ENCODE data around the gene ZNF789.
"Not testable (repeated sequence)": the region's sequence is repeated elsewhere in the genome, so short reads cannot be mapped to it uniquely, and the experiment has no call there.

The ZNF789 gene

DNA sequence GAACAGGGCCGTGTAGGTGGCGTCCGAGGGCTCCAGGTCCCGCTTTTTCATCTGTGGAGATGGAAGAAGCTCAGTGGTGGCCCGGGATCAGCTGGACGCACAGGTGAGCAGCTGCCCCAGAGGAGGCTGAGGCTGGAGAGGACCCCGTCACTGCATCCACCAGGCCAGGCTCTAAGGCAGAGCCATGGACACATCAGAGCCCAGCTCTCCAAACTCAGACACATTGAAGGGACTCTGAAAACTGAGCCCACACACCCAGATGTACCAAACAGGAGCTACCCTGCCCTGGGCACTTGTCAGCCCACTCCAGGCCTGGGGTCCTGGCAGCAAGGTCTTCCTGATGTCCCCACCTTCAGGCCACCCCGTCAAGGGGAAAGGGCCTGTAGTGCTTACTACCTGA is 42.9 kb upstream of the ZNF789 start:
- peaks cover 18% of the 10 kb centered on the region; the same call in 1 of the 2 replicates for H3K36me3 ChIP-seq (ENCODE audit: insufficient read depth, low read length)

DNA sequence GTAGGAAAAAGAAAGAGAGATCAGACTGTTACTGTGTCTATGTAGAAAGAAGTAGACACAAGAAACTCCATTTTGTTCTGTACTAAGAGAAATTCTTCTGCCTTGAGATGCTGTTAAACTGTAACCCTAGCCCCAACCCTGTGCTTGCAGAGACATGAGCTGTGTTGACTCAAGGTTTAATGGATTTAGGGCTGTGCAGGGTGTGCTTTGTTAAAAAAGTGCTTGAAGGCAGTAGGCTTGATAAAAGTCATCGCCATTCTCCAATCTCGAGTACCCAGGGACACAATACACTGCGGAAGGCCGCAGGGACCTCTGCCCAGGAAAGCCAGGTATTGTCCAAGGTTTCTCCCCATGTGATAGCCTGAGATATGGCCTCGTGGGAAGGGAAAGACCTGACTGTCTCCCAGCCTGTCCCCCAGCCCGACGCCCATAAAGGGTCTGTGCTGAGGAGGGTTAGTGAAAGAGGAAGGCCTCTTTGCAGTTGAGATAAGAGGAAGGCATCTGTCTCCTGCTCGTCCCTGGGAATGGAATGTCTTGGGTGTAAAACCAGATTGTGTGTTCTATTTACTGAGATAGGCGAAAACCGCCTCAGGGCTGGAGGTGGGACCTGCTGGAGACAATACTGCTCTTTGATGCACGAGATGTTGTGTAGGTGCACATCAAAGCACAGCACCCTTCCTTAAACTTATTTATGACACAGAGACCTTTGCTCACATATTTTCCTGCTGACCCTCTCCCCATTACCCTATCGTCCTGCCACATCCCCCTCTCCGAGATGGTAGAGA is 40.7 kb upstream of the ZNF789 start:
- not testable (repeated sequence) for H3K9ac ChIP-seq (ENCODE audit: low read depth, low read length, poor library complexity, severe bottlenecking); H4K20me1 ChIP-seq (ENCODE audit: insufficient read depth, low read length, poor library complexity, severe bottlenecking); H3F3A ChIP-seq (ENCODE audit: low read depth); H3K27me3 ChIP-seq (ENCODE audit: insufficient read depth, low read length, poor library complexity, severe bottlenecking); H3K9me2 ChIP-seq (replicated peaks; ENCODE audit: low read depth, low read length); H3K4me3 ChIP-seq (ENCODE audit: low read length, poor library complexity, severe bottlenecking); H2AFZ ChIP-seq (ENCODE audit: low read length); H3K9me3 ChIP-seq (ENCODE audit: insufficient read depth, low read depth, low read length); H3K4me1 ChIP-seq (ENCODE audit: insufficient read depth, low read length, poor library complexity, severe bottlenecking); H3K4me2 ChIP-seq (ENCODE audit: low read depth, low read length, poor library complexity, severe bottlenecking)
- Histone ChIP-seq H3K79me2 (ENCODE audit: insufficient read depth, low read length) (peaks cover 16% of the 10 kb centered on the region), H3K36me3 (ENCODE audit: insufficient read depth, low read length) (peaks cover 16% of the 10 kb centered on the region; the same call in 1 of the 2 replicates)

More for the DNA sequence above, 42.9 kb upstream of the ZNF789 start:
- Histone ChIP-seq H3K27me3 (ENCODE audit: insufficient read depth, low read length, poor library complexity, severe bottlenecking) (no peaks in the 10 kb centered on the region), H3K4me1 (ENCODE audit: insufficient read depth, low read length, poor library complexity, severe bottlenecking) (no peaks in the 10 kb centered on the region), H3K4me2 (ENCODE audit: low read depth, low read length, poor library complexity, severe bottlenecking) (no peak overlapping the region), H3K79me2 (ENCODE audit: insufficient read depth, low read length) (peaks cover 1% of the 10 kb centered on the region; the same call in 1 of the 2 replicates), H3F3A (ENCODE audit: low read depth) (no peaks in the 10 kb centered on the region), H3K9me3 (ENCODE audit: insufficient read depth, low read depth, low read length) (no peaks in the 10 kb centered on the region), H3K9me2 (replicated peaks; ENCODE audit: low read depth, low read length) (no peaks in the 10 kb centered on the region), H3K4me3 (ENCODE audit: low read length, poor library complexity, severe bottlenecking) (no peak overlapping the region), H3K9ac (ENCODE audit: low read depth, low read length, poor library complexity, severe bottlenecking) (no peak overlapping the region), H4K20me1 (ENCODE audit: insufficient read depth, low read length, poor library complexity, severe bottlenecking) (no peaks in the 10 kb centered on the region), H2AFZ (ENCODE audit: low read length) (no peak overlapping the region)
- TF ChIP-seq, protein P1, sequence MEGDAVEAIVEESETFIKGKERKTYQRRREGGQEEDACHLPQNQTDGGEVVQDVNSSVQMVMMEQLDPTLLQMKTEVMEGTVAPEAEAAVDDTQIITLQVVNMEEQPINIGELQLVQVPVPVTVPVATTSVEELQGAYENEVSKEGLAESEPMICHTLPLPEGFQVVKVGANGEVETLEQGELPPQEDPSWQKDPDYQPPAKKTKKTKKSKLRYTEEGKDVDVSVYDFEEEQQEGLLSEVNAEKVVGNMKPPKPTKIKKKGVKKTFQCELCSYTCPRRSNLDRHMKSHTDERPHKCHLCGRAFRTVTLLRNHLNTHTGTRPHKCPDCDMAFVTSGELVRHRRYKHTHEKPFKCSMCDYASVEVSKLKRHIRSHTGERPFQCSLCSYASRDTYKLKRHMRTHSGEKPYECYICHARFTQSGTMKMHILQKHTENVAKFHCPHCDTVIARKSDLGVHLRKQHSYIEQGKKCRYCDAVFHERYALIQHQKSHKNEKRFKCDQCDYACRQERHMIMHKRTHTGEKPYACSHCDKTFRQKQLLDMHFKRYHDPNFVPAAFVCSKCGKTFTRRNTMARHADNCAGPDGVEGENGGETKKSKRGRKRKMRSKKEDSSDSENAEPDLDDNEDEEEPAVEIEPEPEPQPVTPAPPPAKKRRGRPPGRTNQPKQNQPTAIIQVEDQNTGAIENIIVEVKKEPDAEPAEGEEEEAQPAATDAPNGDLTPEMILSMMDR (conservative IDR thresholded peaks at IDR 0.05; ENCODE audit: low read length) = no peak
- TF ChIP-seq EZH2phosphoT487 (IDR thresholded peaks at IDR 0.05; ENCODE audit: borderline replicate concordance) = no peak

DNA sequence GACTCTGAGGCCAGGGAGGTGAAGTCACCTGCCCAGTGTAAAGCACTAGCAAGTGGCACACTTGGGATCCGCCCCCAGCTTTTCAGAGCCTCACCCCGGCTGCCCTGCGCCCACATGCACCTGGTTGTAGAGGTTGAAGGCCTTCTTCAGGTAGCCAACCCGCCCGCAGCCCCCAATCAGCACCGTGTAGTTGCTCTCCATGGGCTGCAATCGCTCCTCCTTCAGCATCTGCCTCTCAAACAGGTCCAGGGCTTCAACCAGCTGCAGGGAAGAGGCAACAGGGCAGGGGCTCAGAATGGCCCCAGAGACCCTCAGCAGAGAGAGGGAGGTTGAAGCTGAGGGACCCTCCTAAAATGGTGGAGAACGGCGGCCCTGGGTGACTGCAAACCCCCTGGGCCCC is 39.5 kb upstream of the ZNF789 start:
- no peaks in the 10 kb centered on the region for H3K9me2 ChIP-seq (replicated peaks; ENCODE audit: low read depth, low read length)
- peaks cover 12% of the 10 kb centered on the region for H3K4me1 ChIP-seq (ENCODE audit: insufficient read depth, low read length, poor library complexity, severe bottlenecking)
- H3K79me2 ChIP-seq (ENCODE audit: insufficient read depth, low read length) = peaks cover 28% of the 10 kb centered on the region
- no peaks in the 10 kb centered on the region for H3K27me3 ChIP-seq (ENCODE audit: insufficient read depth, low read length, poor library complexity, severe bottlenecking)
- no peak overlapping the region for H3K9ac ChIP-seq (ENCODE audit: low read depth, low read length, poor library complexity, severe bottlenecking)
- no peaks in the 10 kb centered on the region for H3F3A ChIP-seq (ENCODE audit: low read depth)
- no peak overlapping the region for H2AFZ ChIP-seq (ENCODE audit: low read length)
- H3K9me3 ChIP-seq (ENCODE audit: insufficient read depth, low read depth, low read length) = no peaks in the 10 kb centered on the region
- H3K4me3 ChIP-seq (ENCODE audit: low read length, poor library complexity, severe bottlenecking) = no peak overlapping the region
- no peak overlapping the region for H3K4me2 ChIP-seq (ENCODE audit: low read depth, low read length, poor library complexity, severe bottlenecking)
- no peak for TF ChIP-seq EZH2phosphoT487 (IDR thresholded peaks at IDR 0.05; ENCODE audit: borderline replicate concordance)
- TF ChIP-seq, protein P1 (conservative IDR thresholded peaks at IDR 0.05; ENCODE audit: low read length) = no peak
- peaks cover 10% of the 10 kb centered on the region for H4K20me1 ChIP-seq (ENCODE audit: insufficient read depth, low read length, poor library complexity, severe bottlenecking)
- H3K36me3 ChIP-seq (ENCODE audit: insufficient read depth, low read length) = peaks cover 16% of the 10 kb centered on the region; the same call in 1 of the 2 replicates

All from Loucy (cell line).